ENCODE measurements around the gene ATF4.

The ATF4 gene

DNA sequence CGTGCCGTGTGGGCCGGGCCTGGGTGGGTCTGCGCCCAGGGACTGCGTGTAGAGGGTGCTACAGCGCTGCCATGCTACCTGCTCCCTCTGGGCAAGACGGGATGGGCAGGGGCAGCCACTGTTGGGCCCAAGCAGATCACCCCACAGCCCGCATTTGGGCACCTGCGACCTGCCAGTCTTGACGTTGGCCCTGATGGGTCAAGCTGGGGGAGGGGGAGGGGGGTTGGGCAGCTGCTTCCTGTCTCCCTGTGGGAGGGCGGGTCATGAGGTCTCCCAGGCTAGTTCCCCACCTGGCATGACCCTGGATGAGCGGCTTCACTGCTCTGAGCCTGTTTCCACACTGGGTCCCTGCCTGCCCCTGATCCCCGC lies 15.0 kb downstream of the ATF4 start:
- POLR2A ChIA-PET: no interaction called here
- CTCF ChIA-PET: interaction anchor here (0.7 to 16.2 kb wide), 22 partner anchors 10 to 1110 kb away, joined by 3 to 419 read pairs (median 4); partner anchors contain the start of gene MIEF1
- no peak for DNase-seq (ENCODE audit: extremely low spot score)
- TF ChIP-seq, protein P1, sequence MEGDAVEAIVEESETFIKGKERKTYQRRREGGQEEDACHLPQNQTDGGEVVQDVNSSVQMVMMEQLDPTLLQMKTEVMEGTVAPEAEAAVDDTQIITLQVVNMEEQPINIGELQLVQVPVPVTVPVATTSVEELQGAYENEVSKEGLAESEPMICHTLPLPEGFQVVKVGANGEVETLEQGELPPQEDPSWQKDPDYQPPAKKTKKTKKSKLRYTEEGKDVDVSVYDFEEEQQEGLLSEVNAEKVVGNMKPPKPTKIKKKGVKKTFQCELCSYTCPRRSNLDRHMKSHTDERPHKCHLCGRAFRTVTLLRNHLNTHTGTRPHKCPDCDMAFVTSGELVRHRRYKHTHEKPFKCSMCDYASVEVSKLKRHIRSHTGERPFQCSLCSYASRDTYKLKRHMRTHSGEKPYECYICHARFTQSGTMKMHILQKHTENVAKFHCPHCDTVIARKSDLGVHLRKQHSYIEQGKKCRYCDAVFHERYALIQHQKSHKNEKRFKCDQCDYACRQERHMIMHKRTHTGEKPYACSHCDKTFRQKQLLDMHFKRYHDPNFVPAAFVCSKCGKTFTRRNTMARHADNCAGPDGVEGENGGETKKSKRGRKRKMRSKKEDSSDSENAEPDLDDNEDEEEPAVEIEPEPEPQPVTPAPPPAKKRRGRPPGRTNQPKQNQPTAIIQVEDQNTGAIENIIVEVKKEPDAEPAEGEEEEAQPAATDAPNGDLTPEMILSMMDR (IDR thresholded peaks at IDR 0.05; ENCODE audit: control extremely low read depth, extremely low read depth, low read depth, missing control alignments): no peak

DNA sequence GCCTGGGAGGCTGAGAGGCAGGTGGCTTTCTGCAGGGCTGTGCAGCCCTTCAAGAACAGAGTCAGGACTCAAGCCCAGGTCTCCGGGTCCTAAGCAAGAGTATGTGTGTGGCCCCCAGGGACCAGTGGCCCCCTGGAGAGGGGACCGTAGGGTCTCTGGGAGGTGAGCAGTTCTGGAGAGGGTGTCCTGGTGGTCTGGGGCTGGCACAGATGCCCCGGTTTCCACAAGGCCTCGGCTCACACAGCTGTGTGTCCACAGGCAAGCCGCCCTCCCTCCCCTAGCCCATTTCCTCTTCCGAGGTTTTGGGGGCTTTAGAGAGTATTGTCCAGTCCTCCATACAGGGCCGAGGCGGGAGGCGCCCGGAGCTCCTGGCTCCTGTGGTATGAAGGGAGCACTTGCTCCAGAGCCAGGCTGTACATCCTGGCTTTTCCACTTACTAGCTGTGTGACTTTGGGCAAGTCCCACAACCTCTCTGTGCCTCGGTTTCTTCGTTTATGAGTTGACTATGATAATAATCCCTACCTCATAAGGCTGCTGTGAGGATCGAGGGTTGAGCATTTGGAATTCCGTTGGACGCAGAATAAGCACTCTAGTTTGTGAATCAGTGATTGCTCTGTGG lies 15.6 kb downstream of the ATF4 start:
- TF ChIP-seq, protein P1 (IDR thresholded peaks at IDR 0.05; ENCODE audit: control extremely low read depth, extremely low read depth, low read depth, missing control alignments): no peak
- POLR2A ChIA-PET: interaction anchor here (0.5 kb wide), 1 partner anchor 10 kb away, joined by 3 read pairs; no protein-coding TSS in a partner anchor
- CTCF ChIA-PET: interaction anchor here (0.8 to 16.2 kb wide), 8 partner anchors 14 to 811 kb away, joined by 3 to 419 read pairs (median 5); no protein-coding TSS in a partner anchor
- DNase-seq (ENCODE audit: extremely low spot score): no peak

DNA sequence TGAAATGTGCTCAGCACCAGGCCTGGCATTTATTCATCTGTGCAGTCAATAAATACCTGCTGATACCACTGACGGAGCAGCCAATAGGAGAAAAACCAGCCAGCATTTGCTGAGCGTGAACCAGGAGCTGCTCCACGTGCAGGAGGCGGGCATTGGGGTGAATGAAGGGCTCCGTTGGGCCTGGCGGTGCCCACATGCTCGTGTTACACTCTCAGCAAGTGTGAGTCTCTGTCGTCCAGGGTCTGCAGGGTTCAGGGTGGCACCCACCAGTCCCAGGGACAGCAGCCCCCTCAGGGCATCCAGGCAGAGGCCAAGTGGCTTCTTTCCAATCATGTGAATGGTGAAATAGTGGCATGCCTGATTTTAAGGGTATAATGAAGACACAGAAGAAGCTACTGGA lies 16.3 kb downstream of the ATF4 start:
- CTCF ChIA-PET: interaction anchor here (1.2 to 16.2 kb wide), 4 partner anchors 15 to 811 kb away, joined by 3 to 419 read pairs (median 8); no protein-coding TSS in a partner anchor
- POLR2A ChIA-PET: interaction anchor here (0.5 kb wide), 1 partner anchor 11 kb away, joined by 3 read pairs; no protein-coding TSS in a partner anchor
- DNase-seq (ENCODE audit: extremely low spot score): no peak
- TF ChIP-seq, protein P1 (IDR thresholded peaks at IDR 0.05; ENCODE audit: control extremely low read depth, extremely low read depth, low read depth, missing control alignments): no peak

- DNase-seq (ENCODE audit: extremely low spot score): no peak
- ChIA-PET CTCF (interaction anchor here (1.2 to 16.2 kb wide), 3 partner anchors 9 to 506 kb away, joined by 3 to 419 read pairs (median 5); no protein-coding TSS in a partner anchor), POLR2A (no interaction called here)
- TF ChIP-seq, protein P1 (IDR thresholded peaks at IDR 0.05; ENCODE audit: control extremely low read depth, extremely low read depth, low read depth, missing control alignments): no peak
Observed at GRCh38 chr22:39537975-39538374, 17.6 kb downstream of the ATF4 start.

GRCh38 chr22:39543095-39543494 lies 22.7 kb downstream of the ATF4 start:
- CTCF ChIA-PET: interaction anchor here (0.6 to 16.2 kb wide), 5 partner anchors 9 to 487 kb away, joined by 3 to 419 read pairs (median 3); no protein-coding TSS in a partner anchor
- TF ChIP-seq, protein P1 (IDR thresholded peaks at IDR 0.05; ENCODE audit: control extremely low read depth, extremely low read depth, low read depth, missing control alignments): peak; percentile 52
- DNase-seq (ENCODE audit: extremely low spot score): no peak
- POLR2A ChIA-PET: no interaction called here

DNA sequence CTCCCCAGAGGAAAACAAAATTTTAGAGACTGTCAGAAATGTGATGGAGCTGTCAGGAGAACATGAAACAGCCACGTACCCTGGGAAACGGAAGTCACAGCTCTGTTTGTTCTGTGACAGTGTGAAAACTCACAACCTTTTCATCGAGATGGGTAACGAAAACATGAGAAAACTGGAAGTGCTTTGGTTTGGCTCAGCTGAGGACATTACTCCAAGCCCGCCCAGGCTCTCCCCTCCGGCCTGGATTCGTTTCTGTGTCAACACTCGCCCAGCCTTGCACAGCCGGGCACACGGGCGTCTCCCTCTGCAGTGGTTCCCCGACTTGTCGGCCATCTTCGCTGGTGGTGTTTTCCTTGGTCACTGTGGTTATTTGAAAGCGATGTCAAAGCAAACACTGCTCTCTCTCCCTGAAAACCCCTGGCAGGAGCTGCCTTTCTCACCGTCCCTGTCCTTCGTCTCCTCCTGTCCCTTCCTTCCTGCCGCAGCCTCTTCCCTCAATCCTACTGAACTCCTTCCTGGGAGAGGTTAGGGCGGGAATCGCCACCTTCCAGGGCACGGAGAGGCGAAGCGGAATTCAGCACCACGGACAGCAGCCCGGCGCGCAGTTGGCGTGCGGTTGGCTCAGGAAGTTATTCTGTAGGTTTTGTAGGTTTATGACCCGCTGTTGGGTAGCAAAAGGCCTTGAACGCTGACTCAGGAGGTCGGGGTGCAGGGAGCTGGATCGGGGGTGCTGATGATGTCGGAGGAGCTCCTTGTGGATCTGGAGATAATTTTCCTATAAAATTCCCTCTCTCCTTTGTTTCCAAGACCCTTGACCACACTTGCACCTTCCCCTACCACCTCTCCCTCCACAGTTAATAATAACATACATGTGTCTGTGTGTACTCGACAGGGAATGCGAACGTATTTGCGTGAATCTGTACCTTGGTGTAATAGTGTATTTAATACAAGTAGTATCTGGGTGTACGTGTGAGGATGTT lies 25.3 kb downstream of the ATF4 start:
- POLR2A ChIA-PET: no interaction called here
- no peak for DNase-seq (ENCODE audit: extremely low spot score)
- TF ChIP-seq, protein P1 (IDR thresholded peaks at IDR 0.05; ENCODE audit: control extremely low read depth, extremely low read depth, low read depth, missing control alignments): no peak
- CTCF ChIA-PET: interaction anchor here (1.8 to 16.2 kb wide), 3 partner anchors 8 to 485 kb away, joined by 5 to 419 read pairs (median 7); no protein-coding TSS in a partner anchor
